Measurements from ENCODE around the gene CSNK1G1. TPM values are rescaled to one million over a fixed set of nuclear protein-coding genes. Genes with fewer than 3 reads are reported as not detected.

Gene CSNK1G1
- total and polyA plus RNA-seq, 2 of the 4 experiments (the other 2 are of a cell fraction) = 7.4 to 29.4 TPM

GRCh38 chr15:64305261-64305660 lies 50.7 kb downstream of the CSNK1G1 start:
- H2AK9ac ChIP-seq (replicated peaks; ENCODE audit: low read depth, low read length, poor library complexity) = no peak overlapping the region
- no peak overlapping the region for H4K8ac ChIP-seq (ENCODE audit: low read depth in 2 of 2, low read length in 2 of 2)
- H3K4me2 ChIP-seq (ENCODE audit: low read depth, low read length) = no peak overlapping the region
- ATAC-seq (ENCODE audit: low read depth) (no peak), DNase-seq (peak; percentile 22)
- no peak overlapping the region for H2BK5ac ChIP-seq (ENCODE audit: low read depth, low read length, poor library complexity, severe bottlenecking)
- in situ Hi-C loops (cut with MboI; ENCODE audit: low sequenced_read_pairs) = no loop called here
- no peak overlapping the region for H3K23ac ChIP-seq (ENCODE audit: low read depth, low read length)
- H3K18ac ChIP-seq (ENCODE audit: low read depth, low read length) = no peak overlapping the region
- H2BK120ac ChIP-seq (ENCODE audit: low read depth, low read length) = no peak overlapping the region
- H3K79me1 ChIP-seq (ENCODE audit: low read depth in 1 of 2, low read length in 2 of 2) = peaks cover 18 to 31% of the 10 kb centered on the region in 2 experiments
- H3K56ac ChIP-seq (ENCODE audit: extremely low read depth, insufficient read depth, low read length) = no peak overlapping the region
- H3K9me3 ChIP-seq (ENCODE audit: control insufficient read depth, insufficient read depth, low read length) = no peaks in the 10 kb centered on the region
- H4K20me1 ChIP-seq (ENCODE audit: insufficient read depth, low read length) = peaks cover 16% of the 10 kb centered on the region; the same call in 1 of the 2 replicates
- no peaks in the 10 kb centered on the region for H3K4me1 ChIP-seq (ENCODE audit: control insufficient read depth, insufficient read depth, low read length)
- H2AFZ ChIP-seq (replicated peaks; ENCODE audit: low read length, poor library complexity) = no peak overlapping the region
- dilution Hi-C loops (cut with HindIII; ENCODE audit: low sequenced_read_pairs, unreplicated experiment) = no loop called here
- intact Hi-C loops (cut with micrococcal nuclease) = no loop called here
- peaks cover under 1% of the 10 kb centered on the region for H3K36me3 ChIP-seq (ENCODE audit: control insufficient read depth, insufficient read depth, low read length)
- POLR2A ChIA-PET (ENCODE audit: unreplicated experiment) = no interaction called here
- no peak overlapping the region for H2BK15ac ChIP-seq (ENCODE audit: low read depth, low read length)
- no peak overlapping the region for H2AK5ac ChIP-seq (ENCODE audit: low read depth, low read length)
- no peak for TF ChIP-seq CHD1 (IDR thresholded peaks at IDR 0.05; ENCODE audit: low read depth, low read length)
- no peak for TF ChIP-seq SMC3 (IDR thresholded peaks at IDR 0.05; ENCODE audit: low read depth, low read length)
- TF ChIP-seq FOS (IDR thresholded peaks at IDR 0.05; ENCODE audit: low read depth, low read length) = no peak
- TF ChIP-seq MXI1 (IDR thresholded peaks at IDR 0.05; ENCODE audit: borderline replicate concordance, low read depth, low read length) = no peak
- TF ChIP-seq RAD21 (IDR thresholded peaks at IDR 0.05; ENCODE audit: low read length) = no peak
- no peak for TF ChIP-seq CTCF (conservative IDR thresholded peaks at IDR 0.05; ENCODE audit: low read depth, low read length)
- TF ChIP-seq, protein P1, sequence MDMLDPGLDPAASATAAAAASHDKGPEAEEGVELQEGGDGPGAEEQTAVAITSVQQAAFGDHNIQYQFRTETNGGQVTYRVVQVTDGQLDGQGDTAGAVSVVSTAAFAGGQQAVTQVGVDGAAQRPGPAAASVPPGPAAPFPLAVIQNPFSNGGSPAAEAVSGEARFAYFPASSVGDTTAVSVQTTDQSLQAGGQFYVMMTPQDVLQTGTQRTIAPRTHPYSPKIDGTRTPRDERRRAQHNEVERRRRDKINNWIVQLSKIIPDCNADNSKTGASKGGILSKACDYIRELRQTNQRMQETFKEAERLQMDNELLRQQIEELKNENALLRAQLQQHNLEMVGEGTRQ (IDR thresholded peaks at IDR 0.05; ENCODE audit: low read depth, low read length) = no peak
- TF ChIP-seq POLR2A (IDR thresholded peaks at IDR 0.05; ENCODE audit: low read depth, low read length) = no peak
- no peak for TF ChIP-seq RFX5 (IDR thresholded peaks at IDR 0.05; ENCODE audit: low read depth, low read length)
- no peak for TF ChIP-seq MAFK (IDR thresholded peaks at IDR 0.05; ENCODE audit: low read depth, low read length)
- TF ChIP-seq NFE2L2 (IDR thresholded peaks at IDR 0.05; ENCODE audit: low read depth, low read length) = no peak
- TF ChIP-seq BHLHE40 (IDR thresholded peaks at IDR 0.05; ENCODE audit: low read depth, low read length) = no peak
- CTCF ChIA-PET = no interaction called here
- no peak overlapping the region for H2BK20ac ChIP-seq (ENCODE audit: low read depth, low read length)
- no TSS peak for BruUV-seq (replicated peaks)
- no peak overlapping the region for H3K9ac ChIP-seq (ENCODE audit: low read depth, low read length)
- H4K5ac ChIP-seq (ENCODE audit: low read depth, low read length) = no peak overlapping the region
- H3K4ac ChIP-seq (ENCODE audit: low read depth, low read length) = no peak overlapping the region
- peaks cover 3% of the 10 kb centered on the region for H3K9me1 ChIP-seq (ENCODE audit: insufficient read depth, low read length)
- H3K14ac ChIP-seq (replicated peaks; ENCODE audit: low read depth, low read length) = no peak overlapping the region
- no peaks in the 10 kb centered on the region for H3K27me3 ChIP-seq (ENCODE audit: control insufficient read depth, insufficient read depth, low read length)
- no CpG with 5 or more reads among the region's 2 CpGs for WGBS, 2 experiments (ENCODE audit: extremely low coverage in 2 of 2, insufficient read length in 1 of 2)
- H3K4me3 ChIP-seq (ENCODE audit: insufficient read depth, low read depth, low read length) = no peak overlapping the region
- no peak overlapping the region for H3K27ac ChIP-seq (ENCODE audit: insufficient read depth, low read length)
- no peak overlapping the region for H4K91ac ChIP-seq (ENCODE audit: insufficient read depth, low read depth, low read length)
